MCF 10A (cell line): ENCODE measurements around the gene NPB. TPM values are rescaled to one million over a fixed set of nuclear protein-coding genes. Genes with fewer than 3 reads are reported as not detected.

Experiments used
- BruUV-seq: library from RNA; stranded (reverse); fragments of 400-500 nt; replicated peaks from 2 replicates; lab custom pipeline; 2021; lab: Mats Ljungman, UMichigan
- CTCF ChIA-PET: fragments of 300-600 bp; sonication (Branson Sonifier 250); formaldehyde crosslinking; extraction: SDS; loops from one replicate; lab custom pipeline; 2021; ENCODE audit warnings: antibody characterized with exemption, inconsistent platforms; lab: Yijun Ruan, JAX
- POLR2A ChIA-PET: fragments of 300-600, 350-650 bp; sonication (Branson Sonifier 250); formaldehyde crosslinking; extraction: SDS; loops from one replicate; lab custom pipeline; 2020; ENCODE audit warnings: antibody characterized with exemption, inconsistent platforms; lab: Yijun Ruan, JAX
- DNase-seq: peaks from one replicate; pipeline ENCODE4 v3.0.0-alpha.2; 2018; ENCODE audit not compliant: unreplicated experiment
- H3K27ac Mint-ChIP-seq: one replicate; pipeline ENCODE4 v1.8.0; 2022; ENCODE audit warnings: mild to moderate bottlenecking, low read depth, mixed read lengths; ENCODE audit not compliant: unreplicated experiment
- H3K27me3 Mint-ChIP-seq: one replicate; pipeline ENCODE4 v1.8.0; 2022; ENCODE audit warnings: mixed read lengths; ENCODE audit not compliant: insufficient read depth, unreplicated experiment
- H3K36me3 Mint-ChIP-seq: one replicate; pipeline ENCODE4 v1.8.0; 2022; ENCODE audit warnings: mild to moderate bottlenecking, moderate library complexity, mixed read lengths; ENCODE audit not compliant: insufficient read depth, unreplicated experiment
- H3K4me1 Mint-ChIP-seq: one replicate; pipeline ENCODE4 v1.8.0; 2022; ENCODE audit warnings: mixed read lengths; ENCODE audit not compliant: insufficient read depth, unreplicated experiment
- H3K4me3 Mint-ChIP-seq: one replicate; pipeline ENCODE4 v1.8.0; 2022; ENCODE audit warnings: mild to moderate bottlenecking, moderate library complexity, mixed read lengths; ENCODE audit not compliant: unreplicated experiment
- H3K9me3 Mint-ChIP-seq: one replicate; pipeline ENCODE4 v1.8.0; 2022; ENCODE audit warnings: mixed read lengths; ENCODE audit not compliant: unreplicated experiment
- intact Hi-C: fragments of 100-400 bp; cut with micrococcal nuclease; formaldehyde crosslinking; loops from 2 replicates; pipeline ENCODE4 v1.14.1; 2022
- total RNA-seq: library from RNA; stranded (reverse); gene quantifications from 2 replicates; pipeline ENCODE4 v1.2.3, GENCODE V29; 2022
- TF ChIP-seq, protein P1 (sequence below): fragments of 200-600 bp; IDR thresholded peaks from one replicate; pipeline ENCODE4 v1.8.0; 2022; ENCODE audit warnings: antibody characterized with exemption, mild to moderate bottlenecking; ENCODE audit not compliant: unreplicated experiment

NPB gene
- total RNA-seq, 1 experiment from 2014 or later, result 0.28 TPM

DNA sequence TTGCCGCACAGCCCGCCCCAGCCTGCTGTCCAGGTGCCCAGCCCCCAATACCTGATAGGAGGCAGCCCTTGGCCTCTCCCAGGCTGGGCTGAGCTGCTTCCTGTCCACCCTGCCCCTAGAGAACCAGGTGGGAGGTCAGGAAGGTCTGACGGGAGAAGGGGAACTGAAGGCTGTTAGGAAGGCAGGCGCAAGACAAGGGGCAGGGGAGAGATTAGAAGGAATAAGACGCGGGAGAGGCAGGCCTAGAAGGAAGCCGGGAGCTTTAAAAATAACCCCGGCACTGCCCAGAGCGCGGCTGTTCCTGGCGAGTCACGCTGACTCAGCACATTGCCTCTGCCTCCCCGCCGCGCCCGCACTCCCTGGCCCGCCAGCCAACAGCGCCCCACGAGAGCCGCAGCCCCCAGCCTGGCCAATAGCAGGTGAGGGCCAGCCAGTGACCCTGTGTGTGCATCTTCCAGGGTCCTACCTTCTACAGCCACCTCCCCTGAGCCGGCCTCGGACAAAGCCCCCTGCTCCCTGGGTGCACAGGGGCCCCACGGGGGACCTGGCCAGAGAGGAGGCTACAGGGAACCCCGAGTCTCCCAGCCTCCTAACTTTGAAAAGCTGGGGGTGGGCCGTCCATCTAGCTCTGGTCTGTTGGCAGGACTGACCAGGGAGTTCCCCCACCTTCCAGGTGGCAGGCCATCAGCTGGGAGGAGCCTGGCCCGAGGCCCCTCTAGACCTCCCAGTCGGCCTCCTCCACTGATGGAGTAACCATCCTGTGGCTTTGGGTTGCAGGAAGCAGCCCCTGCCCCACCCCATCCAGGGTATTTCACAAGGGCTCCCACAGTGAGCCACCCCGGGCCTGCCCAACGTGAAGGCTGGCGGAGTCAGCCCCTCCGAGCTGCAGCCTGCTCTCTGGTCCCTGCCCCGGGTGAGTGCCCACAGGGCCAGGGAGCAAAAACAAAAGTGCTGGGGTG lies 21.5 kb downstream of the NPB start:
- H3K36me3 Mint-ChIP-seq, result peaks cover 36% of the 10 kb centered on the region
- TF ChIP-seq, protein P1, sequence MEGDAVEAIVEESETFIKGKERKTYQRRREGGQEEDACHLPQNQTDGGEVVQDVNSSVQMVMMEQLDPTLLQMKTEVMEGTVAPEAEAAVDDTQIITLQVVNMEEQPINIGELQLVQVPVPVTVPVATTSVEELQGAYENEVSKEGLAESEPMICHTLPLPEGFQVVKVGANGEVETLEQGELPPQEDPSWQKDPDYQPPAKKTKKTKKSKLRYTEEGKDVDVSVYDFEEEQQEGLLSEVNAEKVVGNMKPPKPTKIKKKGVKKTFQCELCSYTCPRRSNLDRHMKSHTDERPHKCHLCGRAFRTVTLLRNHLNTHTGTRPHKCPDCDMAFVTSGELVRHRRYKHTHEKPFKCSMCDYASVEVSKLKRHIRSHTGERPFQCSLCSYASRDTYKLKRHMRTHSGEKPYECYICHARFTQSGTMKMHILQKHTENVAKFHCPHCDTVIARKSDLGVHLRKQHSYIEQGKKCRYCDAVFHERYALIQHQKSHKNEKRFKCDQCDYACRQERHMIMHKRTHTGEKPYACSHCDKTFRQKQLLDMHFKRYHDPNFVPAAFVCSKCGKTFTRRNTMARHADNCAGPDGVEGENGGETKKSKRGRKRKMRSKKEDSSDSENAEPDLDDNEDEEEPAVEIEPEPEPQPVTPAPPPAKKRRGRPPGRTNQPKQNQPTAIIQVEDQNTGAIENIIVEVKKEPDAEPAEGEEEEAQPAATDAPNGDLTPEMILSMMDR, result no peak
- DNase-seq, result peak; percentile 84
- H3K27ac Mint-ChIP-seq, result peak overlapping the region; percentile 81
- H3K4me1 Mint-ChIP-seq, result peaks cover 21% of the 10 kb centered on the region
- no TSS peak for BruUV-seq
- POLR2A ChIA-PET, result interaction anchor here (0.6 to 6.3 kb wide), 14 partner anchors 11 to 432 kb away, joined by 3 to 54 read pairs (median 4); partner anchors contain the start of genes DCXR, FASN and PCYT2
- no peaks in the 10 kb centered on the region for H3K9me3 Mint-ChIP-seq
- intact Hi-C loops, result no loop called here
- H3K4me3 Mint-ChIP-seq, result peak overlapping the region; percentile 71
- no peaks in the 10 kb centered on the region for H3K27me3 Mint-ChIP-seq
- CTCF ChIA-PET, result interaction anchor here (0.6 to 1.3 kb wide), 4 partner anchors 10 to 97 kb away, joined by 3 to 4 read pairs (median 3); no protein-coding TSS in a partner anchor

DNA sequence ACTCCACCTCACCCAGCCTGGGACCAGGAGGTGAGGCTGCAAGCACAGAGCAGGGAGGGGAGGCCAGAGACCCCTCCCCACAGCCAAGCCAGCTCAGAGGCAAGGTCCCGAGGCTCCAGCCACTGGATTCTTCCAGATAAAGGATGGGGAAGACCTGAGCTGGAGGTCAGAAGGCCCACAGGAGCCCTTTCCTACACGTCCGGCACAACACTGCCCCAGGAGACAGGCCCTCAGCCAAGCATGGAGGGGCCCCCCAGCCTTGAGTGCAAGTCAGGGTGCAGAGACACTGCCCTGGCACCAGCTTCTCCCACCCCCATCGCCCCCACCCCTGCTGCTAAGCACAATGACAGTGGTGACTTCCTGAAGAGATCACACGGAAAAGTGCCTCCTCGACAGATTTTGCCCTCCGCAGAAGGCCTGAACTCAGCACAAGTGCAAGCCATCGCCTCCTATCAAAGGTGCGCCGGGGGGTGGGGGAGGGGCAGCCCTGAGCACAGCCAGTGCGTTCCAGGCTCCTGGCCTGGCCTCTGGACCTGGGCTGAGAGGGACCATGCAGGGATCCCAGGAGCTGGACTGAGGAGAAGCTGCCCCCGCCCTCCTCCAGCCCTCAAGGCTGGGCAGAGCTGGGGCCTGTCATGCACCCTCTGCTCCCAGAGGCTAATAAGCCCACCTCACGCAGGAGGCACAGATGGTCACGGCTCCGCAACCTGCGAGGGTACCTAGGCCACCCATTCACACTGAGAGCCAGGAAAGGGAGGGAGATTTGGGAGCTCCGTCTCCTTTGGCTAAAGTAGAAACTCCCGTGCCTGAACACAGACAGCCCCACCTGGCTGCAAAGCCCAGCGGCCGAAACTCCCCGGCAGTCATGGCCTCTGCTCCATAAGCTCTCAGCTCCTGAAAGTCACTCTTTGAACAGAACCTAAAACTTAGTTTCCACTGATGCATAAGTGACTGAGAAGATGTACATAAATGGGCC lies 22.8 kb downstream of the NPB start:
- CTCF ChIA-PET, result interaction anchor here (0.6 to 0.8 kb wide), 3 partner anchors 56 to 371 kb away, joined by 3 to 4 read pairs (median 4); no protein-coding TSS in a partner anchor
- Mint-ChIP-seq H3K4me3 (peak overlapping the region; percentile 47), H3K9me3 (no peaks in the 10 kb centered on the region)

DNA sequence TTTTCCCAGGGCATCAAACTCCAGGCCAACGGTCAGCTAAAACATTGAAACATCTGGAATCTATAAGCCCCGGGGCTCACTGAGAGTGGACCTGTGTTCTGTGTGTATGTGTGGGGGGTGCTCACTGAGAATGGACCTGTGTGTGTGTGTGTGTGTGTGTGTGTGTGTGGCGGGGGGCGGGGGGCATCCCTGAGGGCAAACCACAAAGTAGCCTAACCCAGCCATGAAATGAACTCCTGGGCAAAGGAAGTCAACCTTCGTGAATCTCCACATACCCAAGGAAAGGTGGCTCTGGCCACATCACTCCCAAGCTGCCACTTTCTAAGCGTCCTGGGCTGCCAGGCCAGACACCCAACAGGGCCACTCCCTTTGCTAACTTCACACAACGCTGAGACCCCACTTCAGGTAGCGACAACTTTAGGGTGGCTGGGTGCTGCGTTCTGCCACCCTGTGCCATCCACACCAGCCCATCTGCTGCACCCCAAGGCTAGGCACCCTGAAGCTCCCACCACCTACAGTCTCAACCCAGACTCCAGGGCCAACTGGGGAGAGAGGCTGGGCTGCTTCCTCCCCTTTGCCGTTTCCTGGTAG lies 23.9 kb downstream of the NPB start:
- intact Hi-C loops, result no loop called here
- H3K36me3 Mint-ChIP-seq, result peaks cover 21% of the 10 kb centered on the region
- no peaks in the 10 kb centered on the region for H3K27me3 Mint-ChIP-seq
- DNase-seq, result no peak
- H3K27ac Mint-ChIP-seq, result peak overlapping the region; percentile 81
- H3K4me1 Mint-ChIP-seq, result peaks cover 21% of the 10 kb centered on the region
- CTCF ChIA-PET, result interaction anchor here (0.8 to 1.1 kb wide), 3 partner anchors 45 to 196 kb away, joined by 3 to 8 read pairs (median 4); no protein-coding TSS in a partner anchor
- TF ChIP-seq, protein P1, result no peak
- no TSS peak for BruUV-seq
- no peaks in the 10 kb centered on the region for H3K9me3 Mint-ChIP-seq
- POLR2A ChIA-PET, result interaction anchor here (0.6 to 6.3 kb wide), 13 partner anchors 9 to 286 kb away, joined by 3 to 59 read pairs (median 5); partner anchors contain the start of genes CENPX, DCXR, LRRC45 and MCRIP1
- peak overlapping the region; percentile 84 for H3K4me3 Mint-ChIP-seq

More for the DNA sequence above, 22.8 kb downstream of the NPB start:
- intact Hi-C loops, result no loop called here
- no peak for DNase-seq
- POLR2A ChIA-PET, result interaction anchor here (0.6 to 6.3 kb wide), 11 partner anchors 8 to 433 kb away, joined by 3 to 59 read pairs (median 4); partner anchors contain the start of genes DCXR, FASN, PCYT2 and SIRT7
- peak overlapping the region; percentile 81 for H3K27ac Mint-ChIP-seq
- H3K4me1 Mint-ChIP-seq, result peaks cover 21% of the 10 kb centered on the region
- BruUV-seq, result no TSS peak
- TF ChIP-seq, protein P1, result no peak
- peaks cover 24% of the 10 kb centered on the region for H3K36me3 Mint-ChIP-seq
- H3K27me3 Mint-ChIP-seq, result no peaks in the 10 kb centered on the region
